ENCODE measurements around the gene PALM.
"Not testable (repeated sequence)": the region's sequence is repeated elsewhere in the genome, so short reads cannot be mapped to it uniquely, and the experiment has no call there.

The PALM gene, protein sequence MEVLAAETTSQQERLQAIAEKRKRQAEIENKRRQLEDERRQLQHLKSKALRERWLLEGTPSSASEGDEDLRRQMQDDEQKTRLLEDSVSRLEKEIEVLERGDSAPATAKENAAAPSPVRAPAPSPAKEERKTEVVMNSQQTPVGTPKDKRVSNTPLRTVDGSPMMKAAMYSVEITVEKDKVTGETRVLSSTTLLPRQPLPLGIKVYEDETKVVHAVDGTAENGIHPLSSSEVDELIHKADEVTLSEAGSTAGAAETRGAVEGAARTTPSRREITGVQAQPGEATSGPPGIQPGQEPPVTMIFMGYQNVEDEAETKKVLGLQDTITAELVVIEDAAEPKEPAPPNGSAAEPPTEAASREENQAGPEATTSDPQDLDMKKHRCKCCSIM

DNA sequence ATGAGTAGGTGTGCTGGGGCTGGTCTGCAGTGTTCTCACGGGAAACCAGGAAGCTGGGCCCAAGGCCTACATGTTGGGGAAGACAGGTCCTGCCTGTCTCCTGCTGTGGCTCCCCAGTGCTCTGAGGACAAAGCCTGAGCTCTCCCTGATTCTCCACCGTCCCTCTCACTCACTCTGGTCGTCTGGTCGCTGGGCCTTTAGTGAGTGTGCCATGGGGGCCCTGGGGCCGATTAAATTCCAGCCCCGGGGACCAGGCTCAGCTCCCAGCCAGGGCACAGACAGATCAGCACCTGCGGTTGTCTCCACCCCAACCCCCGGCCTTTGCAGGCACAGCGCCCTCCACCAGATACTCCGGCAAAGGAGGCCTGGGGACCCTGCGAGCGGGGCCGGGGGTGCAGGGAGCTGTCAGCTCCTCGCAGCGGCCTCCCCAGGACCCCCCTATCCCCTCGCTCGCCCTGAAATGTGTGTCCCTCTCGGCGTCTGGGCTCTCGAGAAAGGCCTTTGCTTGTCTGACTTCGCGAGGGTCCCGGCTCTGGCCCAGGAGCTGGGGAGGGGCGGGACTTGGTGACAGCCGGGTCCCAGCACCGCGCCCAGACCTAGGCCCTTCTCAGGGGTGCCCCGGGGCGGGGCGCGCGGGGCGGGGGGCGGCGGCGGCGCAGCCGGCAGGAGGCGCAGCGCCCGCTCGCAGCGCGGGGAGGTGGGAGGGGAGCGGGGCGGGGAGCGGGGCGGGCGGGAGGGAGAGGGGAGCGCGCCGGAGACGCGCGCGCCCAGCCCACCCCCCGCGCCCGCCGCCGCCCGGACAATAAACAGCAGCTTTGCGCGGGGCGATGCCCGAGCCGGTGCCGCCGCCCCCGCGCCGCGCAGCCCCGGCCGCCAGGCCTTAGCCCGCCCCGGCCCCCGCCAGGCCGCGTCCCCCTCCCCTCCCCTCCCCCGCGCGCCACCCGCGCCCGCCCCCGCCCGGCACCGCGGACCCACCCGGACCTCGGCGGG is at the start of gene PALM:
PALM (plus strand) TSS at position 782 of the 990 bp plus-strand sequence. CDS start 212 bp downstream, outside the sequence.
- no peak for DNase-seq (ENCODE audit: low read depth)

DNA sequence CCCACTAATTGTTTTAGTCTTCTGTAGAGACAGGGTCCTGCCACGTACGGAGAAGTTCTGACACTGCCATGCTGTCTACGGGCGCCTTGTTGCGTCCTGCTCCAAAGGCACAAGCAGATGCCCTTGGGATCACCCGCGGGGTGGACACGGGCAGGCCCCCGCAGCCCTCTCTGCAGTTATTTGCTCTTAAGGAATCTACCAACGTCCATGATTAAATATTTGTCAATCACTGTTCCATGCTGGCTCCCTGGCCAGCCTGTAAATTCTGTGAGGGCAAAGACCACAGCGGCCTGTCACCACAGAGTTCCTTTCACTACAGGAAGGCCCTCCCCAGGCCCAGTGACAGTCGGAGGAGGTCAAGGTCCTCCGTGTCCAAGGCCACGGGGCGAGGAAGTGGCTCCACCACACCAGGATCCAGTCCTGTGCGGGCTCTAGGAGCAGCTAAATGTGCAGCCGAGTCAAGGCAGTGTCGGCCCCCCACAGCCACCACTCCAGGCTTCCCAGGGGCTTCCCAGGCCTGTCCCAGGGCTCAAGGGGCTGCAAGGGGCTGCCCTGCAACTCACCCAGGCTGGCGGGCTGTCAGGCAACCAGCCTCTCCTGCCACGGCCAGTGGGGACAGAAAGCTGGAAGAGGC is 47.8 kb upstream of the PALM start:
- DNase-seq (ENCODE audit: low read depth), result no peak

DNA sequence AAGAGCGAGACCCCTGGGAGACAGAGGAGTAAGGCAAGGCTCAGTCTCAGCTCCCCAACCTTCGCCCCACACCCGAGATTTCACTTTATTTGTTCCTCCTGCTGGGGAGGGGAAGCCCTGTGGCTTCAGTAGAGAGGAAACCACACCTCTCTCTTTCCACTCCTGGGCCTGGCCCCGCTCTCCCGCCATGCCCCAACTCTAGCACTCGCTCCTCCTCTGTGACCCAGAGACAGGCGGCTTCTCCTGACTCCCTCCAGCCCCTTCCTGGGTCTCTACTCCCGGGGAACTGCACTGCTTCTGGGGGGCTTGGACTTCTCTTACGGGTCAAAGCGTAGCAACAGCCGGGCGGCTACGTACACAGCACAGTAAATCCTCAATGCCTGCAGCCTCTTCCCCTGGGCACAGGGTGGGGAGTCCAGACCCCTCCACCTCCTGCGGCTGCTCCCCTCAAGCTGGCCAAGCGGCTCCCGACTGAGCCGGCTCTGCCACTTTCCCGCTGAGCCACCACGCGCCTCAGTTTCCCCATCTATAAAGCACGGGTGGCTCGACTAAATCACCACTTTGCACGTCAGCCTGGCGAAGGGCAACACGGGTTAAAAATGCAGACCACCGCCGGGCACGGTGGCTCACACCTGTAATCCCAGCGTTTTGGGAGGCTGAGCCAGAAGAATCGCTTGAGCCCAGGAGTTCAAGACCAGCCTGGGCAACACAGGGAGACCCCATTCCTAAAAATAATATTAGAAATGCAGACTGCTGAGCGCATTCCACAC is 47.1 kb upstream of the PALM start:
- no peak for DNase-seq (ENCODE audit: low read depth)

DNA sequence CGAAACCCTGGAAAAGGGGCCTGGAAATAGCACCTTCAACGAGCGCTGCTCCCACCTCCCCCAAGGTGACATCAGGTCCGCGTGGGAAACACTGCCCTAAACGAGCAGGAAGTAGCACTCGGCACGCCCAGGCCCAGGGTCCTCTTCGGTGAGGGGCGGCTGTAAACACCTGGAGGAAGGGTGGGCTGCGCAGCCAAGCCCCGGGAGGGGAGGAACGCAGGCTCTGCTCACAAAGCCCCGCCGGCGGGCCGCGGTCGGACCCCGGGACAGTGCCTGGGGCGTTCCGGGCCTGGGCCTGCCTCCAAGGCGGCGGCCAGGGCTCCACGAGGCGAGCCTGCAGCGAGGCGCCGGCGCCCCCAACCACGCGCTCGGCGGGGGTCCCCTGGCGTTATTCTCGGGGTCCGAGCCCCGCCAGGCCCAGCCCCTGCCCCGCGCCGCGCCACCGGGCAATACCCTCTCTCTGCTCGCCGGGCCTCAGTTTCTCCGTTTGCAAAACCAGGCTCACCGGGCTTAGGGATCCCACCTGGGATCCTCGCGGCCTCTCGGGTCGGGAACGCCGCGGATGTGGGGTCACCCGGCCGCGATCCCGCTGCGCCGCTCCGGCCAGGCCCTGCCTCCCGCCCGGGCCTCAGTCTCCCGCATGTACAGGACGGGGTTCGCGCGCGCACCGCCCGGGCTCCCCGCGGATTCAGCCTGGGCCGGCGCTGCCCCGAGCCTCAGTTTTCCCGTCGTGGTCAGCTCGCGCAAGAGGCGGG is 46.4 kb upstream of the PALM start:
- peak; percentile 53 for DNase-seq (ENCODE audit: low read depth)

DNA sequence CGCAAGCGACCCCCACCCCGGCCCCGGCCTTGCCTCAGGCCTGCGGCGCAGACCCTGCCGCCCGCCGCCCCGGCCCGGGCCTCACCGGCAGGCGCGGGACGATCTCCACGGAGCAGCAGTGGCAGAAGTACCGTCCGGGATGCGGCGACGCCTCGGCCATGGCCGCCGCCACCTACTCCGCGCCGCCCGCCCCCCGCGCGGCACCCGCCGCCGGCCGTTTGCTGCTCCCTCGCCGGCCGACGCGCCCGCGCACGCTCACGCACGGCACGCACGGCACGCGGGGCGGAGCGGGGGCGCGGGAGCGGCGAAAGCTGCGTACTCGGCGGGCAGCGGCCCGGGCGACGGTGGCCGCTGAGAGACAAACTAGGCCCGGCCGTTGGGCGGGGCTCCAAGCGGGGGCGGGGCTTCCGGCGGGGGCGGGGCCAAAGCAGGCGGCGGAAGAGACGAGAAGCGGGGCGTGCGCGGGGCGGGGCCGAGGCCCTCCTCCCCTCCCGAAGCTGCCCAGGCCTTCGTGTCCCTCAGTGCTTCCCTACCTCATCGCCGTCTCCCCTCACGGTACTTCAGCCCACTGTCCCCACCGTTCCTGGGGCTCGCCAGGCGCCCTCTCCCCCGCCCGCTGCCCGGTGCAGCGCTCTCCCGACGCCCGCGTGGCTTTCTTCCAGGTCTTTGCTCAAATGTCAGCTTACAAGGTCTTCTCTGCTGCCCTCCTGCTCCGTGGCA is 45.6 kb upstream of the PALM start, which contains the start of gene RNF126:
RNF126 (minus strand) TSS at position 253 of the 720 bp plus-strand sequence; CDS start at position 160, 93 bp downstream.
- DNase-seq (ENCODE audit: low read depth), result peak; percentile 94

DNA sequence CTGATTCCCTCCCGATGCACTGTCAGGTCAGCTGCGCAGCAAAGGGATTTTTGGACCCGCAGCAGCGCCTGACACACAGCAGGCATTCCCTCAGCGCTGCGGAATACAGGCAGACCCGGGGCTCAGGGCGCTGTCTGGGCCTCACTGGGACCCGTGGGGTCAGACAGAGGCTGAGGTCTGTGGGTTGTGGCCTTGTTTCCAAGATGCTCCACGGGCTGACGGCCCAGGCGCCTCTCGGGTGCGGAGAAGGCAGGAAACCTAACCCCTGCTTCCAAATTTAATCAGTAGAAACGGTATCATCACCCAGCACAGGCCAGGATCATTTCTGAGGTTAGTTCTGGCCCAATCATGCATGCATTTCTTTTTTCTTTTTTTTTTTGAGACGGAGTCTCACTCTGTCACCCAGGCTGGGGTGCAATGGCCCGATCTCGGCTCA is 45.0 kb upstream of the PALM start:
- no peak for DNase-seq (ENCODE audit: low read depth)

DNA sequence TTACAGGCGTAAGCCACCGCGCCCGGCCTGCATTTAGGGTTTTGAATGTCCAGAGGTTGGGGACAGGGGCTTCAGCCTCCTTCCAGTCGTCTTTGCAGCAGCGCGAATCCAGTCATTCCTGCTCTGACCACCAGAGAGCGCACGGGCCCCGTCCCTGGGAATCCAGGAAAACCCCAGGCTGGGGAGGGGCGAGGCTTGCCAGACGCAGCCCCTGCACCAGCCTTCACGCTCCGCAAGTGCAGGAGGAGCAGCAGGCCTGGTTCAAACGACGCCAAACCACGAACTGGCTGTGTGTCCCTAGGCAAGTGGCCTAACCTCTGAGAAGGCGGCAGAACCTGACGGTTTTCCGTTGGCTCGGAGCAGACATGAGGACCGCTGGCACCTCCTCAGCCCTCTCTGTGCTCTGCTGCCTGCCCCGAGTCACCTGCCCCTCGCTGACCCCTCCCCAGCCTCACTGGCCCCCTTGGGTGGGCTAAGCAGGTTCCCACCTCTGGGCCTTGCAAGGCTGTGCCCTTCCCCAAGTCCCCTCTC is 43.8 kb upstream of the PALM start:
- peak; percentile 62 for DNase-seq (ENCODE audit: low read depth)

DNA sequence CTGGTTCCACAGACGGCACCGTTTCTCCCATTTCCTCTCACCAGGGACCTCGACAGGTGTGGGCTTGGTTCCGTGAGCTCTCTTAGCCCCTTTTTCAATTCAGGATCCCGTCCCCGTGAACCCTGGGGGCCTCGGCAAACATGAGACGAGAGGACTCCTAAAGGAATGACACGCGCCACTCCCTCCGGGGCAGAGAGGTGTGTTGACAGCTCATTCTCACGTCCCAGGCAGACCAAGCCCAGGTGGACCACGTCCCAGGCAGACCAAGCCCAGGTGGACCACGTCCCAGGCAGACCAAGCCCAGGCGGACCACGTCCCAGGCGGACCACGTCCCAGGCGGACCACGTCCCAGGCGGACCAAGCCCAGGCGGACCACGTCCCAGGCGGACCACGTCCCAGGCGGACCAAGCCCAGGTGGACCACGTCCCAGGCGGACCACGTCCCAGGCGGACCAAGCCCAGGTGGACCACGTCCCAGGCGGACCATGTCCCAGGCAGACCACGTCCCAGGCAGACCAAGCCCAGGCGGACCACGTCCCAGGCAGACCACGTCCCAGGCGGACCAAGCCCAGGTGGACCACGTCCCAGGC is 41.7 kb upstream of the PALM start:
- DNase-seq (ENCODE audit: low read depth), result not testable (repeated sequence)

DNA sequence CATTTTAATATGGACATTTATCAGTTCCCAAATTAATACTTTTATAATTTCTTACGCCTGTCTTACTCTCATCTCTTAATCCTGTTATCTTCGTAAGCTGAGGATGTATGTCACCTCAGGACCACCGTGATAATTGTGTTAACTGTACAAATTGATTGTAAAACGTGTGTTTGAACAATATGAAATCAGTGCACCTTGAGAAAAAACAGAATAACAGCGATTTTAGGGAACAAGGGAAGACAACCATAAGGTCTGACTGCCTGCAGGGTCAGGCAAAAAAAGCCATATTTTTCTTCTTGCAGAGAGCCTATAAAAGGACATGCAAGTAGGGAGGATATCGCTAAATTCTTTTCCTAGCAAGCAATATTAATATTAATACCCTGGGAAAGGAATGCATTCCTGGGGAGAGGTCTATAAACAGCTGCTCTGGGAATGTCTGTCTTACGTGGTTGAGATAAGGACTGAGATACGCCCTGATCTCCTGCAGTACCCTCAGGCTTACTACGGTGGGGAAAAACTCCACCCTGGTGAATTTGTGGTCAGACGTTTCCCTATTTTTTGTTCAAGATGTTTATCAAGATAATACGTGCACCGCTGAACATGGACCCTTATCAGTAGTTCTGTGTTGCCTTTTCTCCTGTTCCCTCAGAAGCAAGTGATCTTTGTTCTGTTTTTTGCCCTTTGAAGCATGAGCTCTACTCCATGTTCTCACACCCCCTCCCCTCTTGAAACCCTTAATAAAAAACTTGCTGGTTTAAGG is 39.9 kb upstream of the PALM start:
- DNase-seq (ENCODE audit: low read depth), result not testable (repeated sequence)

DNA sequence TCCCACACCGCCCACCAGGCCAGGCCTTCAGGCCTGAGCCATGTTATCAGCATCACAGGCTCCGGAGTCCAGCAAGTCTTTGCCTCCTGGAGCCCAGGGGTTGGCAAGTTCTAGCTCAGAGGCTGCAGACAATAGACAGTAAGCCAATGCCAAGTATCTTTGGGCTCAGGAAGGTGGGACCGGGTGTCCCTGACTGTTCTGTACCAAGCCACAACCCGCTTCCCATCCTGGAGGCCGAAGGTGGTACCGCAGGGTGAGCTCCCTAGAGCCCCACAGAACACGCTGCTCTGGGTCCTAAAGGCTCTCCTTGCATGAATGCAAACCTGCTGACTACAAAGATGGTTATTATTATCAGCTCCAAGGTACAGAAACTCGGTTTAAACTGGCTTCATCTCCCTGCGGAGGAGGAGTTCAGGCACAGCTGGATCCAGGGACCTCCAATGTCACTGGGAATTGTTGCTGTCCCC is 38.1 kb upstream of the PALM start:
- no peak for DNase-seq (ENCODE audit: low read depth)

DNA sequence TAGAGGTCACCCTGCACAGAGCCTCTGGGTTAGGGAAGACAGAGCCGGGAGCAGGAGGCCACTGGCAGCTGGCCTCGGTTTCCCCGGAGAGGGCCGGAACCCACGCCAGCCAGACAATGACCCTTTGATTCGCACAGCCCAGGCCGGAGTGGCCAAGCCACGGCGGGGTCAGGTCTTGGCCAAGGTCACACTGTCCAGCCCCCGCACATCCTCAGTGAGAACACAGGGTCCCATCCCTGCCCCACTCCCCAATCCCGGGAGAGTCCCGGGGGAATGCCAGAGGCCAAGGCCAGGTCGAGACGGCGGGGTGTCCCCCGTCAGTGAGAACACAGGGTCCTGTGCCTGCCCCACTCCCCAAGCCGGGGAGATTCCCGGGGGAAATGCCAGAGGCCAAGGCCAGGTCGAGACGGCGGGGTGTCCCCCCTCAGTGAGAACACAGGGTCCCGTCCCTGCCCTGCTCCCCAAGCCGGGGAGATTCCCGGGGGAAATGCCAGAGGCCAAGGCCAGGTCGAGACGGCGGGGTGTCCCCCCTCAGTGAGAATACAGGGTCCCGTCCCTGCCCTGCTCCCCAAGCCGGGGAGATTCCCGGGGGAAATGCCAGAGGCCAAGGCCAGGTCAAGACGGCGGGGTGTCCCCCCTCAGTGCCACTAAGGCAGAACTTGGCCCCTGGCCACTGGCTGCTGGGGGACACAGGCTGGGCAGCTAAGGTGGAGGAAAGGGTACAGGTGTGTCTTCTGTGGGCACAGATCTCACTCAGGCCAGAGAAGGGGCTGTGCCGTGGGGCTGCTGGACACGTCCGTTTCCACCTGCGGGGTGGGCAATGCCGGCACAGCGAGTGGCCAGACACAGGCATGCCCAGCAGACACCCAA is 34.2 kb upstream of the PALM start:
- no peak for DNase-seq (ENCODE audit: low read depth)

DNA sequence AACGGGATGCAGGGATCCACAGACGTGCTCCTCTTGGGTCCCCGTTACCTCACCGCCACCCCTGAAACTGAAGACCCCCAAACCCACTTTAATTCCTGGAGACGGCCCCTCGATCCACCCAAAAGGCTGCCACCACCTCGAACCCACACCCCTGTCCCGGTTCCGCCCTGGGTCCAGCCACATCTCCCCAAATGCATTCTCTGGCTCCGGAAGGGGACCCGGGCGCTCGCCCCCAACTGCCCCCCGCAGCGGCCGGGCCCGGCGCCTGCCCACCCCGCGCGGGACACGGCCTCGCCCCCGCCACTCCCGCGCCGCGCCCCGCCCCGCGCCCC is 32.8 kb upstream of the PALM start:
- DNase-seq (ENCODE audit: low read depth), result no peak

DNA sequence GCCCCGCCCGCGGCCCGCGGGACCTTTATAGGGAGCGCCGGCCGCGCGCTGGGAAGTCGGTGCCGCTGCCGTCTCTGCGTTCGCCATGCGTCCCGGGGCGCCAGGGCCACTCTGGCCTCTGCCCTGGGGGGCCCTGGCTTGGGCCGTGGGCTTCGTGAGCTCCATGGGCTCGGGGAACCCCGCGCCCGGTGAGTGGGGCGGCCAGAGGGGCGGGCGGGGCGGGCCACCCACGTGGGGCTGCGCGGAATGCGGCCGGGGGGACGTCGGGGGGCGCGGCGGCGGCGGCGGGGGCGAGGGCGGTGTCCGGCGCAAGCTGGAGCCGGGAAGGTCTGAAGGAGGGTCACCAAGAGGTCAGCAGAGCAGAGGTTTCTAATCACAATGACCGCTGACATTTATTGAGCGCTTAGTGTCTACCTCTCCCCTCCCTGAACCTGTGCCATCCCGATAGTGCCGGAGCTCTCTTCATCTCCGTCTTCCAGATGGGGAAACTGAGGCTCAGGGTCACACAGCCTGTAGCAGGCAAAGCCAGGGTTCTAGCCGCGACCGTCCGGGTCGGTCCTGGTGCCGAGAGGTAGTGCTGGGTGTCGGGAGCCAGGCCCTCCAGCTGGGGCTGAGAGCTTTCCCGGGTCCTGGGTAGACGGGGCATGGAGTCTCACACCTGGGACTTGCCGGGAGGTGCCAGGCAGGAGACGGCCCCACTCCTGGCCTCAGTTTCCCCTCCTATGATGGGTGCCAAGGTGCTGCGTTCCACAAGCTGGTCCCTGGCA is 32.2 kb upstream of the PALM start, which contains the start of gene FSTL3:
FSTL3 (plus strand) TSS at position 54 of the 767 bp plus-strand sequence; CDS start at position 86, 32 bp downstream.
- DNase-seq (ENCODE audit: low read depth), result no peak

DNA sequence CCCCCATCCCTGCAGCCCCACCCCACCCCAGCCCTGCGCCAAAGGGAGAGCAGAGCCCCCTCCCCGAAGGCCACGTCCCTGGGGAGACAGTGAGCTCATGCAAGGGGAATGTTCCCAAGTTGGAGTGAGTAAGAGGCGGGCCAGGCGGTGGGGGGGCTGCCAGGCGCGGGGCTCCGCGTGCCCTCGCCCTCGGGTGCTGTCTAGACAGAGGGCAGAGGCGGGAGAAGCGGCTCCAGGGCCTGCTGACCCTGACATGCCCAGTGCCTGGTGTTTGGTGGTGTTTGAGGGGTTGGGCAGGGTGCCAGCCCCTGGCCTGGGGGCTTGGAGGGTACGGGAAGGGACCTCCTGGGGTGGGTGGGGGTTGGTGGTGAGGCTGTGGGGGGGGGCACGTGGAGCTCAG is 31.5 kb upstream of the PALM start:
- no peak for DNase-seq (ENCODE audit: low read depth)

DNA sequence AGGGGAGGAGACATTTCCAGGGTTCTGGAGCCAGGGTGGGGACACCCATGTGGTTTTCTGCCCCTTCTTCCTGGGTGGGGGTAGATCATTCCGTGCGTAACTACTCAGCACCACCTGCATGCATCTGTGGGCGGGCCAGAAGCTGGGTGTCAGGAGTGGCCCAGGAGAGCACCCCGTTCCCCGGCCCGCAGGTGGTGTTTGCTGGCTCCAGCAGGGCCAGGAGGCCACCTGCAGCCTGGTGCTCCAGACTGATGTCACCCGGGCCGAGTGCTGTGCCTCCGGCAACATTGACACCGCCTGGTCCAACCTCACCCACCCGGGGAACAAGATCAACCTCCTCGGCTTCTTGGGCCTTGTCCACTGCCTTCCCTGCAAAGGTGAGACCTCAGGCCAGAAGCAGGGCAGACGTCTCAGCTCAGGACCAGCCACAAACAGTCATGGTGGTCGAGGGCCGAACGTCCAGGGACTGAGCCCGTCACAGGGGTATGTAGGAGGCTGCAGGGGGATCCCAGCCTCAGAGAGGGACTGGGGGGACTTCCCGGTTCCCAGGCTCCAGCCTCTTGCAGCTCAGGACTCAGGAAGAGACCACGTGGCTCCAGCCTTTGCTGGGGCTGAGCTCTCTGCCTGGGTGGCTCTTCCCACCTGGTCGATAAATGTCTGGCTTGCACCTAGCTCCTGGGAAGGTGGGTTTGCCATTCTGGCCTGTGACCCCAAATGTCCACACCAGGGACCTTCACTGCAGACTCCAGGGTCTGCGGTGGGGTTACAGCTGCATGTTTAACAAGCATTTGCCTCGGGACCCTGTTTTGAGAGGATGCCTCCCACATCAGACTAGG is 30.9 kb upstream of the PALM start:
- no peak for DNase-seq (ENCODE audit: low read depth)

Data from stimulated activated CD8-positive, alpha-beta memory T cell treated with anti-CD3 and anti-CD28 coated beads, Interleukin-7, amount 100 ng/mL, for 24 hours (primary cell).